ENCODE measurements around the gene SLC22A2. TPM values are rescaled to one million over a fixed set of nuclear protein-coding genes. Genes with fewer than 3 reads are reported as not detected.

SLC22A2 gene
- total RNA-seq, 1 experiment from 2014 or later = 0.96 TPM

DNA sequence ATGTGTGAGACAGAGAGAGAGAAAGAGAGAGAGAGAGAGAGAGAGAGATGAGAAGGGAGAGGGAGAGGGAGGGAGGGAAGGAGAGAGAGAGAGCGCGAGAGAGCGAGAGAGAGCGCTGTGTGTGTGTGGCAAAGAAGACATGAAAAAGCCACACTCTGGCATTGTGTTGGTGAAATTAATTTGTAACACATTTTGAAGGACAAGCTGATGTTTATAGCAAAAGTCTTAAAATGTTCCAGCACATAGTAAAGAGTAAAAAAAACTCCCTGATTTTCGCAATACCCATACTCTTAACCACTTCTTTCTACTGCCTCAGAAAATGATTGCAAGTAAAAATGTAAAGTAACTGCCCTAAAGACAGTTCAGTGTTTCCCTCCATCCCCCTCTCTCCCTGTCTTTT, 80.3 kb downstream of the SLC22A2 start (continued):
- TF ChIP-seq, protein P1, sequence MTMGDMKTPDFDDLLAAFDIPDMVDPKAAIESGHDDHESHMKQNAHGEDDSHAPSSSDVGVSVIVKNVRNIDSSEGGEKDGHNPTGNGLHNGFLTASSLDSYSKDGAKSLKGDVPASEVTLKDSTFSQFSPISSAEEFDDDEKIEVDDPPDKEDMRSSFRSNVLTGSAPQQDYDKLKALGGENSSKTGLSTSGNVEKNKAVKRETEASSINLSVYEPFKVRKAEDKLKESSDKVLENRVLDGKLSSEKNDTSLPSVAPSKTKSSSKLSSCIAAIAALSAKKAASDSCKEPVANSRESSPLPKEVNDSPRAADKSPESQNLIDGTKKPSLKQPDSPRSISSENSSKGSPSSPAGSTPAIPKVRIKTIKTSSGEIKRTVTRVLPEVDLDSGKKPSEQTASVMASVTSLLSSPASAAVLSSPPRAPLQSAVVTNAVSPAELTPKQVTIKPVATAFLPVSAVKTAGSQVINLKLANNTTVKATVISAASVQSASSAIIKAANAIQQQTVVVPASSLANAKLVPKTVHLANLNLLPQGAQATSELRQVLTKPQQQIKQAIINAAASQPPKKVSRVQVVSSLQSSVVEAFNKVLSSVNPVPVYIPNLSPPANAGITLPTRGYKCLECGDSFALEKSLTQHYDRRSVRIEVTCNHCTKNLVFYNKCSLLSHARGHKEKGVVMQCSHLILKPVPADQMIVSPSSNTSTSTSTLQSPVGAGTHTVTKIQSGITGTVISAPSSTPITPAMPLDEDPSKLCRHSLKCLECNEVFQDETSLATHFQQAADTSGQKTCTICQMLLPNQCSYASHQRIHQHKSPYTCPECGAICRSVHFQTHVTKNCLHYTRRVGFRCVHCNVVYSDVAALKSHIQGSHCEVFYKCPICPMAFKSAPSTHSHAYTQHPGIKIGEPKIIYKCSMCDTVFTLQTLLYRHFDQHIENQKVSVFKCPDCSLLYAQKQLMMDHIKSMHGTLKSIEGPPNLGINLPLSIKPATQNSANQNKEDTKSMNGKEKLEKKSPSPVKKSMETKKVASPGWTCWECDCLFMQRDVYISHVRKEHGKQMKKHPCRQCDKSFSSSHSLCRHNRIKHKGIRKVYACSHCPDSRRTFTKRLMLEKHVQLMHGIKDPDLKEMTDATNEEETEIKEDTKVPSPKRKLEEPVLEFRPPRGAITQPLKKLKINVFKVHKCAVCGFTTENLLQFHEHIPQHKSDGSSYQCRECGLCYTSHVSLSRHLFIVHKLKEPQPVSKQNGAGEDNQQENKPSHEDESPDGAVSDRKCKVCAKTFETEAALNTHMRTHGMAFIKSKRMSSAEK (CRISPR knock-in tag; IDR thresholded peaks at IDR 0.05; ENCODE audit: borderline replicate concordance) = no peak
- TF ChIP-seq, protein P2, sequence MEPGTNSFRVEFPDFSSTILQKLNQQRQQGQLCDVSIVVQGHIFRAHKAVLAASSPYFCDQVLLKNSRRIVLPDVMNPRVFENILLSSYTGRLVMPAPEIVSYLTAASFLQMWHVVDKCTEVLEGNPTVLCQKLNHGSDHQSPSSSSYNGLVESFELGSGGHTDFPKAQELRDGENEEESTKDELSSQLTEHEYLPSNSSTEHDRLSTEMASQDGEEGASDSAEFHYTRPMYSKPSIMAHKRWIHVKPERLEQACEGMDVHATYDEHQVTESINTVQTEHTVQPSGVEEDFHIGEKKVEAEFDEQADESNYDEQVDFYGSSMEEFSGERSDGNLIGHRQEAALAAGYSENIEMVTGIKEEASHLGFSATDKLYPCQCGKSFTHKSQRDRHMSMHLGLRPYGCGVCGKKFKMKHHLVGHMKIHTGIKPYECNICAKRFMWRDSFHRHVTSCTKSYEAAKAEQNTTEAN (CRISPR knock-in tag; IDR thresholded peaks at IDR 0.05) = no peak
- TF ChIP-seq, protein P3, sequence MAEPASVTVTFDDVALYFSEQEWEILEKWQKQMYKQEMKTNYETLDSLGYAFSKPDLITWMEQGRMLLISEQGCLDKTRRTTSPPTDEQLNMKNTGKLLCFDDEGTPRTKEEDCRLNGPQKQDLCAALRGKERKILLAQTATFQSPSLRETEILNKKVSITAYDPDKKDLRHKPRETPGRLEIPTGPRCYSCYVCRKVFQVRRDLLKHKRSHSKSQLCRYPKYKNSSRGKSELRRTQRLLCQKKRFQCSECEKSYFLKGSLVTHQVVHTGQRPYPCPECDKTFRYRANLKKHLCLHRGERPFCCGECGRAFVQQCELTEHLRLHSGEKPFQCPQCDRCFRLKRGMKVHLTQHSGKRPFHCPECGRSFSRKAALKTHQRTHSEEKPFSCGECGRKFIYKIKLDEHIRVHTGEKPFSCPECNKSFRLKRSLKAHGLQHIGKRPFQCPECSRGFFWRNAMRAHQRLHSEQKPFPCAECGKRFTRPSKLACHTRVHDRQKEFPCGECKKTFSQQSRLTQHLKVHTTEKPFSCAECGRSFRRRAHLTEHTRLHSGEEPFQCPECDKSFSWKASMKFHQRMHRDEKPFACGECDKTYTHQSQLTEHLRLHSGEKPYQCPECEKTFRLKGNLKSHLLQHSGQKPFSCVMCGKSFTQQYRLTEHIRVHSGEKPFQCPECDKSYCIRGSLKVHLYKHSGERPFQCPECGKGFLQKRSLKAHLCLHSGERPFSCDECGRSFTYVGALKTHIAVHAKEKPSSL (CRISPR knock-in tag; conservative IDR thresholded peaks at IDR 0.05) = no peak
- TF ChIP-seq, protein P4, sequence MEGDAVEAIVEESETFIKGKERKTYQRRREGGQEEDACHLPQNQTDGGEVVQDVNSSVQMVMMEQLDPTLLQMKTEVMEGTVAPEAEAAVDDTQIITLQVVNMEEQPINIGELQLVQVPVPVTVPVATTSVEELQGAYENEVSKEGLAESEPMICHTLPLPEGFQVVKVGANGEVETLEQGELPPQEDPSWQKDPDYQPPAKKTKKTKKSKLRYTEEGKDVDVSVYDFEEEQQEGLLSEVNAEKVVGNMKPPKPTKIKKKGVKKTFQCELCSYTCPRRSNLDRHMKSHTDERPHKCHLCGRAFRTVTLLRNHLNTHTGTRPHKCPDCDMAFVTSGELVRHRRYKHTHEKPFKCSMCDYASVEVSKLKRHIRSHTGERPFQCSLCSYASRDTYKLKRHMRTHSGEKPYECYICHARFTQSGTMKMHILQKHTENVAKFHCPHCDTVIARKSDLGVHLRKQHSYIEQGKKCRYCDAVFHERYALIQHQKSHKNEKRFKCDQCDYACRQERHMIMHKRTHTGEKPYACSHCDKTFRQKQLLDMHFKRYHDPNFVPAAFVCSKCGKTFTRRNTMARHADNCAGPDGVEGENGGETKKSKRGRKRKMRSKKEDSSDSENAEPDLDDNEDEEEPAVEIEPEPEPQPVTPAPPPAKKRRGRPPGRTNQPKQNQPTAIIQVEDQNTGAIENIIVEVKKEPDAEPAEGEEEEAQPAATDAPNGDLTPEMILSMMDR (IDR thresholded peaks at IDR 0.05) = no peak
- TF ChIP-seq, protein P5, sequence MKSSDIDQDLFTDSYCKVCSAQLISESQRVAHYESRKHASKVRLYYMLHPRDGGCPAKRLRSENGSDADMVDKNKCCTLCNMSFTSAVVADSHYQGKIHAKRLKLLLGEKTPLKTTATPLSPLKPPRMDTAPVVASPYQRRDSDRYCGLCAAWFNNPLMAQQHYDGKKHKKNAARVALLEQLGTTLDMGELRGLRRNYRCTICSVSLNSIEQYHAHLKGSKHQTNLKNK (CRISPR knock-in tag; IDR thresholded peaks at IDR 0.05) = no peak
- TF ChIP-seq, protein P6, sequence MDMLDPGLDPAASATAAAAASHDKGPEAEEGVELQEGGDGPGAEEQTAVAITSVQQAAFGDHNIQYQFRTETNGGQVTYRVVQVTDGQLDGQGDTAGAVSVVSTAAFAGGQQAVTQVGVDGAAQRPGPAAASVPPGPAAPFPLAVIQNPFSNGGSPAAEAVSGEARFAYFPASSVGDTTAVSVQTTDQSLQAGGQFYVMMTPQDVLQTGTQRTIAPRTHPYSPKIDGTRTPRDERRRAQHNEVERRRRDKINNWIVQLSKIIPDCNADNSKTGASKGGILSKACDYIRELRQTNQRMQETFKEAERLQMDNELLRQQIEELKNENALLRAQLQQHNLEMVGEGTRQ (CRISPR knock-in tag; IDR thresholded peaks at IDR 0.05) = no peak
- TF ChIP-seq GTF2I (CRISPR knock-in tag; conservative IDR thresholded peaks at IDR 0.05) (no peak), SMAD3 (CRISPR knock-in tag; IDR thresholded peaks at IDR 0.05; ENCODE audit: borderline replicate concordance) (no peak), SOX15 (CRISPR knock-in tag; IDR thresholded peaks at IDR 0.05) (no peak), NFE2L1 (CRISPR knock-in tag; IDR thresholded peaks at IDR 0.05) (no peak), ZNF416 (CRISPR knock-in tag; IDR thresholded peaks at IDR 0.05) (no peak), CREB1 (CRISPR knock-in tag; IDR thresholded peaks at IDR 0.05) (no peak)
- TF ChIP-seq, protein P7, sequence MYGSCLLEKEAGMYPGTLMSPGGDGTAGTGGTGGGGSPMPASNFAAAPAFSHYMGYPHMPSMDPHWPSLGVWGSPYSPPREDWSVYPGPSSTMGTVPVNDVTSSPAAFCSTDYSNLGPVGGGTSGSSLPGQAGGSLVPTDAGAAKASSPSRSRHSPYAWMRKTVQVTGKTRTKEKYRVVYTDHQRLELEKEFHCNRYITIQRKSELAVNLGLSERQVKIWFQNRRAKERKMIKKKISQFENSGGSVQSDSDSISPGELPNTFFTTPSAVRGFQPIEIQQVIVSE (CRISPR knock-in tag; IDR thresholded peaks at IDR 0.05; ENCODE audit: borderline replicate concordance) = no peak
- TF ChIP-seq, protein P8, sequence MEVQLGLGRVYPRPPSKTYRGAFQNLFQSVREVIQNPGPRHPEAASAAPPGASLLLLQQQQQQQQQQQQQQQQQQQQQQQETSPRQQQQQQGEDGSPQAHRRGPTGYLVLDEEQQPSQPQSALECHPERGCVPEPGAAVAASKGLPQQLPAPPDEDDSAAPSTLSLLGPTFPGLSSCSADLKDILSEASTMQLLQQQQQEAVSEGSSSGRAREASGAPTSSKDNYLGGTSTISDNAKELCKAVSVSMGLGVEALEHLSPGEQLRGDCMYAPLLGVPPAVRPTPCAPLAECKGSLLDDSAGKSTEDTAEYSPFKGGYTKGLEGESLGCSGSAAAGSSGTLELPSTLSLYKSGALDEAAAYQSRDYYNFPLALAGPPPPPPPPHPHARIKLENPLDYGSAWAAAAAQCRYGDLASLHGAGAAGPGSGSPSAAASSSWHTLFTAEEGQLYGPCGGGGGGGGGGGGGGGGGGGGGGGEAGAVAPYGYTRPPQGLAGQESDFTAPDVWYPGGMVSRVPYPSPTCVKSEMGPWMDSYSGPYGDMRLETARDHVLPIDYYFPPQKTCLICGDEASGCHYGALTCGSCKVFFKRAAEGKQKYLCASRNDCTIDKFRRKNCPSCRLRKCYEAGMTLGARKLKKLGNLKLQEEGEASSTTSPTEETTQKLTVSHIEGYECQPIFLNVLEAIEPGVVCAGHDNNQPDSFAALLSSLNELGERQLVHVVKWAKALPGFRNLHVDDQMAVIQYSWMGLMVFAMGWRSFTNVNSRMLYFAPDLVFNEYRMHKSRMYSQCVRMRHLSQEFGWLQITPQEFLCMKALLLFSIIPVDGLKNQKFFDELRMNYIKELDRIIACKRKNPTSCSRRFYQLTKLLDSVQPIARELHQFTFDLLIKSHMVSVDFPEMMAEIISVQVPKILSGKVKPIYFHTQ (CRISPR knock-in tag; IDR thresholded peaks at IDR 0.05) = no peak
